GM21717 (cell line): Measurements from ENCODE around the gene RAB21.
"Not testable (repeated sequence)": the region's sequence is repeated elsewhere in the genome, so short reads cannot be mapped to it uniquely, and the experiment has no call there.

Experiments
- ATAC-seq: cut with Tn5 transposase; IDR thresholded peaks from one replicate; pipeline ENCODE4 v1.9.1; 2021; ENCODE audit warnings: mild to moderate bottlenecking, moderate library complexity; ENCODE audit not compliant: unreplicated experiment

Gene RAB21

GRCh38 chr12:71792599-71792998, 37.9 kb downstream of the RAB21 start:
- no peak for ATAC-seq

- ATAC-seq, result no peak
These were observed 41.2 kb downstream of the RAB21 start for GRCh38 chr12:71795901-71796300.

DNA sequence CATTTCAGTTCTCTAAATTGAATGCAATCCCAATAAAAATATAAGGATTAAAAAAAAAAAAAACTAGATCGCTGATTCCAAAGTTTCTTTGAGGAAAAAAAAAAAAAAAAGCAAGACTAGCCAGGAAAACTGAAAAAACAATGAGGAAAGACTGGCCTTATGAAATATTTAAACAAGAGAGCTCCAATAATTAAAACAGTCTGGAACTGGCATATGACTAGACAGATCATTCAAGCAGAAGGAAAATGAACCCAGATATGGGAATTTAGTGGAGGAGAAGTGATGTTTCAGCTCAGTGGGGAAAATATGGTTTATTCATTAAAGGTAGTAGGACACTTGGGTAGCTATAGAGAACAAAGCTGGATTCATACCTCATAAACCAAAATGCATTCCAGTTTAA, 42.9 kb downstream of the RAB21 start:
- ATAC-seq, result no peak

DNA sequence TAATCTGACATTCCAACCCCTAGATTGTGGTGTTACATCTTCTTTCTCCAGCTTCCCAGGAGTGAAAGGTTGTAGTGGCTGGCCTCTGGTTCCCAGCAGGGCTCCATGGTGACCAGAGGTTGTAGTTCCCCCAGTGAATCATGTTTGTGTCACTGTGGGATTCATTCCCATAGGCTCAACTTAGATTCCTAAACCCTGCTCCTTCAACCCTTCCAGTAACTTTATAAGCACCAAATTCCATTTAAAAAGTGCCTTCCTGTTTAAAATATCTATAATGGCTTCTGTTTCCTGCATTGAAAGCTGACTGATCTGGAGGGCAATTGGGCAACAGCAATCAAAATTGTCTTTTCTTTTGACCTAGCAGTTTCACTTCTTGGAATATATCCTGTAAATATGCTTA, 44.4 kb downstream of the RAB21 start:
- no peak for ATAC-seq

GRCh38 chr12:71800177-71800576, 45.5 kb downstream of the RAB21 start:
- ATAC-seq, result no peak

GRCh38 chr12:71804505-71804904, 49.8 kb downstream of the RAB21 start:
- no peak for ATAC-seq

GRCh38 chr12:71810921-71811320, 56.3 kb downstream of the RAB21 start:
- no peak for ATAC-seq

GRCh38 chr12:71815242-71815641, 60.6 kb downstream of the RAB21 start:
- not testable (repeated sequence) for ATAC-seq

DNA sequence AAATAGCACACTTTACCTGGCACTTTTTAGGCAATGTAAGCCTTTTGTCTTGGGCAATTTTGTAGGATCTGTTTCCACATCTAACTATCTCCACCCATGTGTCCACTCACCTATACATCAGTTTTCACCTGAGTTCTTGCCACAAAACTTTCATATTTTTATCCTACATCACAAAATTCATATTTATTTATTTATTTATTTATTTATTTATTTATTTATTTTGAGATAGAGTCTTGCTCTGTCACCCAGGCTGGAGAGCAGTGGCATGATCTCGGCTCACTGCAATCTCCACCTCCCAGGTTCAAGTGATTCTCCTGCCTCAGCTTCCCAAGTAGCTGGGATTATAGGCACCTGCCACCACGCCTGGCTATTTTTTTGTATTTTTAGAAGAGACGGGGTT, 67.4 kb downstream of the RAB21 start:
- not testable (repeated sequence) for ATAC-seq

GRCh38 chr12:71828813-71829212, 74.2 kb downstream of the RAB21 start:
- no peak for ATAC-seq

GRCh38 chr12:71837356-71837755, 82.7 kb downstream of the RAB21 start:
- no peak for ATAC-seq

DNA sequence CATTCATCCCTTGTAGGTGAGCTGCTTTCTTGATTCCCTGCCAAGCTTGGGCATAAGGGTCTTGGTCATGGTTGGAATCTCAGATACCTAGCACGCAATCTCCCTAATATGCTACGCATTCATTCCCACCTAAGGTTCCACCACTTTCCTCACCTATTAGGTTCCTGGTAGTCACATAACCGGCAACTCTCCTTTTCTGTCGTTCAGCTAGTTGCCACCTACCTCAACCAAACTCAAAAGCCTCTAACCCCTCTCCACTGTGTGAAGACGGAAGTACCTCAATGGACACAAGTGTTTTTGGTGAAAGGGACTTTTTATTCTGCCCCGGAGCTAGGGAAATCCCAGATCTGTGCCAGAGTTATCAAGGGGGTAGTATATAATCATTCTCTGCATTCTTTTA, 83.6 kb downstream of the RAB21 start:
- no peak for ATAC-seq

- ATAC-seq, result no peak
These were observed 84.0 kb downstream of the RAB21 start for GRCh38 chr12:71838676-71839075.

DNA sequence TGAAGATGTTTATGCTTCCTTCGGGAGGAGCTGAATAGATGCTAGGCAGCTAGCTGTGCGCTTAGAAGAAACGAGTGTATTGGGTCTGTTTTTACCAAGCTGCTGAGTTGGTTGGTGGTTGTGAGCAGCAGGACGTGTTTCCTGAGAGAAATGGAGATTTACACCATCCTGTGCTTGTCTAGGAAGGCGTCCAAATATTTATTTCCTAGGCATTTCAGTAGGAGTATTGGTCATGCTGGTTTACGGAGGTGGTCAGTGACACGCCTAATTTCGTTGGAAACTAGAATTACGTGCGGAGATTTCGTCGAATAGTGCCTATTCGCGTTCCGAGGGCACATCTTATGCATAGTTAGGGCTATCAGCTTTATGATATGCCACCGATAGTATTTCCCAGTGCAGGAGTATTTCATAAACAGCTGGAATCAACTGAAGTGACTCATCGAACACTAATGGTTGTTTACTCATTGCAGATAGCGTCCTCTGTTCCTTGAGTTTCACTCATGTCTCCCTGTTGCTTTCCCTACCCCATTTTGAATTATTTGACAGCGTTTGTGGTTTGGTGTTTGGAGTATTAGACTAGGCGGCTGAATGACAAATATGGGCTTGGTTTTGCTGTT, 85.7 kb downstream of the RAB21 start:
- peak; percentile 3 for ATAC-seq

DNA sequence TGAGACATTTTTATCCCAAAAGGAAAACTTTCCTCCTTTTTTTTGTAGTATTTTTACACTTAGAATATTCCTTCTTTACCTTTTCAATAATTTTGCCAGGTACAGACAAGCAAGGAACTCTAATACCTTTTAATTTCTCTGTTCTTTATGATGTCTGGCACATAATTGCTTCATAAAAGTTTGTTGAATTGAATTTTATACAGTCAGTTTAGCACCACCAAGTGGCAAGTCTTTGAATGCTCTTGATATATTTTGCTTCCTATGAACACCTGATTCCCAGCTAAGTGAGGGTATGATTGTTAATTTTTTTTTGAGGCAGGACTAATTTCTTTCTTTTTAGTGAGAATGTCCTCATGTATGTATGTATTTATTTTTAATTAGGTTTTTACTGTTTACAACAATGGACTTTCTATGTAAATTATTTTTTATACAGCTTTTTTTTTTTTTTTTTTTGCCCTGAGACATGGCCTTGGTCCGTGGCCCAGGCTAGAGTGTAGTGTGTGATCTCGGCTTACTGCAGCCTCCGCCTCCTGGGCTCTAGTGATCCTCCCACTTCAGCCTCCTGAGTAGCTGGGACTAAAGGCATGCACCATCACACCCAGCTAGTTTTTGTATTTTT, 91.8 kb downstream of the RAB21 start:
- no peak for ATAC-seq

- no peak for ATAC-seq
These were observed 93.5 kb downstream of the RAB21 start for GRCh38 chr12:71848212-71848611.

- no peak for ATAC-seq
These were observed 94.6 kb downstream of the RAB21 start for GRCh38 chr12:71849109-71849851.
